Panc1 (cell line): ENCODE data around the gene TBCD.

Experiments used
- CTCF ChIP-seq: fragments of 450-650 bp; IDR thresholded peaks from 2 replicates; pipeline ENCODE4 v1.5.1; 2017; ENCODE audit warnings: mild to moderate bottlenecking
- POLR2AphosphoS5 ChIP-seq: IDR thresholded peaks from 2 replicates; pipeline ENCODE4 v1.6.1; 2012; ENCODE audit warnings: mild to moderate bottlenecking, low read depth, low read length, moderate library complexity

- no peak for TF ChIP-seq CTCF
- no peak for TF ChIP-seq POLR2AphosphoS5
Measured at GRCh38 chr17:82723169-82723807, 28.6 kb upstream of the TBCD start.
